D341Med (cell line): ENCODE measurements around the gene RBM20.
A peak's percentile ranks its signal among the peaks of the same experiment; 100 is the strongest.
"Not testable (repeated sequence)": the region's sequence is repeated elsewhere in the genome, so short reads cannot be mapped to it uniquely, and the experiment has no call there.

Experiments
- DNase-seq: peaks from one replicate; pipeline ENCODE4 v3.0.0; 2012; ENCODE audit warnings: low spot score

The RBM20 gene

GRCh38 chr10:110857265-110858171 is 213.4 kb downstream of the RBM20 start:
- peak; percentile 74 for DNase-seq

GRCh38 chr10:110858297-110858934 is 214.3 kb downstream of the RBM20 start:
- no peak for DNase-seq

- no peak for DNase-seq
Observed at GRCh38 chr10:110859206-110859972, 215.3 kb downstream of the RBM20 start.

GRCh38 chr10:110859973-110860376 is 215.8 kb downstream of the RBM20 start:
- no peak for DNase-seq

GRCh38 chr10:110860576-110861241 is 216.6 kb downstream of the RBM20 start:
- DNase-seq, result no peak

- DNase-seq, result no peak
Observed at GRCh38 chr10:110861476-110861875, 217.3 kb downstream of the RBM20 start.

- no peak for DNase-seq
Observed at GRCh38 chr10:110861930-110862649, 218.0 kb downstream of the RBM20 start.

GRCh38 chr10:110862961-110863360 is 218.8 kb downstream of the RBM20 start:
- DNase-seq, result no peak

- no peak for DNase-seq
Observed at GRCh38 chr10:110863361-110863760, 219.2 kb downstream of the RBM20 start.

GRCh38 chr10:110863956-110864355 is 219.8 kb downstream of the RBM20 start:
- DNase-seq, result no peak

- DNase-seq, result no peak
Observed at GRCh38 chr10:110864662-110865140, 220.6 kb downstream of the RBM20 start.

- peak; percentile 54 for DNase-seq
Observed at GRCh38 chr10:110865186-110865808, 221.2 kb downstream of the RBM20 start.

GRCh38 chr10:110865809-110866482 is 221.8 kb downstream of the RBM20 start:
- no peak for DNase-seq

- not testable (repeated sequence) for DNase-seq
Observed at GRCh38 chr10:110867011-110867806, 223.1 kb downstream of the RBM20 start.

- DNase-seq, result no peak
Observed at GRCh38 chr10:110867807-110868465, 223.8 kb downstream of the RBM20 start.

GRCh38 chr10:110868981-110869380 is 224.8 kb downstream of the RBM20 start:
- DNase-seq, result no peak

GRCh38 chr10:110870823-110871297 is 226.7 kb downstream of the RBM20 start:
- no peak for DNase-seq

GRCh38 chr10:110871298-110872084 is 227.4 kb downstream of the RBM20 start, which contains the start of gene PDCD4:
Gene PDCD4 (plus strand): TSS chr10:110871928. CDS start chr10:110876028, 4,100 bp downstream.
- DNase-seq, result peak; percentile 91
